Measurements from ENCODE around the gene CCNY.
"Not testable (repeated sequence)": the region's sequence is repeated elsewhere in the genome, so short reads cannot be mapped to it uniquely, and the experiment has no call there.

CCNY gene

GRCh38 chr10:35404077-35404476, 67.8 kb downstream of the CCNY start:
- not testable (repeated sequence) for DNase-seq (ENCODE audit: low spot score)

GRCh38 chr10:35406003-35406630, 69.8 kb downstream of the CCNY start:
- DNase-seq (ENCODE audit: low spot score) = not testable (repeated sequence)

DNA sequence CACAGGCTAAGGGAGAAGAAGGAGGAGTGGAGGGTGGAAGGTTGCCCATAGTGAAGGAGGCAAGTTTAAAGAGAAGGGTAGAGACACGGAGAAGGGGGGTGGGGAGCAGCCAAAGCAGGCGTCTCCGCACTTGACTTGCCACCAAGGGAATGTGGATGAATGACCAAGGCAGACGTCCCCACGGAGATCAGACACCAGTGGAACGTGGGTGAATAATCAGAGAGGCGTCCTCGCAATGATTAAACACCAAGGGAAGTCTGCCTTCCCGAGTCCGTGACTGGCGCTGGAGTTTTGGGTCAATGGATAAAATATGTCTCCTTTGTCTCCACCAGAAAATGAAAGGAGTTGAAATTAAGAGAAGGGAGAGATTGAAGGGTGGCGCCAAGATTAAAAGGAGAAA, 71.4 kb downstream of the CCNY start:
- DNase-seq (ENCODE audit: low spot score) = not testable (repeated sequence)

- DNase-seq (ENCODE audit: low spot score) = no peak
Observed at GRCh38 chr10:35409094-35409582, 72.8 kb downstream of the CCNY start.

DNA sequence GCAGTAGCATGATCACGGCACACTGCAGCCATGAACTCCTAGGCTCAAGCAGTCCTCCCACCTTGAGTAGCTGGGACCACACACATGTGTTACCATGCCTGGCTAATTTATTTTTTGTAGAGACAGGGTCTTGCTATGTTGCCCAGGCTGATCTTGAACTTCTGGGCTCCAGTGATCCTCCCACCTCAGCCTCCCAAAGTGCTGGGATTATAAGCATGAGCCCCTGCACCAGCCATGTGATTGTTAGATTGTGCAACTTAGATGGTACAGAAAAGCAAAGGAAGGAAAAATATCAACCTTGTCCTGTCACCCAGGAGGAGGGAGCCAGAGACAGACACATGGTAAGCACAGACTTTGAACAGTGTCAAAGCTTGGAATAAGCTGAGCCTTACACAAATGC, 73.5 kb downstream of the CCNY start:
- DNase-seq (ENCODE audit: low spot score) = no peak

DNA sequence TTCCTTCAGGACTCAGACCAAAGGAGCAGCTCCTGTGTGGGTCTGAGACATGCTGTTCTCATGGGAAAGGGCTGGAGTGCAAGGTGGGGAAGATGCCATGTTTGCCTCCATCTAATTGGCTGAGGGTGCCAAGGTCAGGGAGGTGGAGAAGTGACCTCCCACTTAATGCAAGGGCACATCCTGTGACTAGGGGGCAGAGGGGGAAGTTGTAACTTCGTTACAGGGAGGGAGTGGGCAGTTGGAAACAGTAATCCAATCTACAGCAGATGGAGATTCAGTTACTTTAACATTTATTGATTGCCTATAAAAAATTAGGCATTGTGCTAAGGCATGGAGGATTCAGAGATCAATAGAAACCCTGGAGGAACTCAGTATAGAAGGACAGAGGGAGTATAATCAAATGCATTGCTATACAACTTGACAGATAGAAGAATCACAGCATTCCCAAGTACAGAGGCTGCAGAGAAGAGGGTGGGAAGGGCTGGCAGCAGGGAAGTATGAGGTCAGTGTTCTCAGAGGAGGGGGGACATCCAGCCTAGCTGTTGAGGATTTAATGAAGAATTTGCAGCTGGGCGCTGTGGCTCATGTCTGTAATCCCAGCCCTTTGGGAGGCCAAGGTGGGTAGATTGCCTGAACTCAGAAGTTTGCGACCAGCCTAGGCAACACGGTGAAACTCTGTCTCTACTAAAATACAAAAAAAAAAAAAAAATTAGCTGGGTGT, 75.9 kb downstream of the CCNY start:
- DNase-seq (ENCODE audit: low spot score) = no peak

GRCh38 chr10:35412900-35413491, 76.7 kb downstream of the CCNY start:
- DNase-seq (ENCODE audit: low spot score) = no peak

GRCh38 chr10:35413985-35414861, 77.9 kb downstream of the CCNY start:
- no peak for DNase-seq (ENCODE audit: low spot score)

DNA sequence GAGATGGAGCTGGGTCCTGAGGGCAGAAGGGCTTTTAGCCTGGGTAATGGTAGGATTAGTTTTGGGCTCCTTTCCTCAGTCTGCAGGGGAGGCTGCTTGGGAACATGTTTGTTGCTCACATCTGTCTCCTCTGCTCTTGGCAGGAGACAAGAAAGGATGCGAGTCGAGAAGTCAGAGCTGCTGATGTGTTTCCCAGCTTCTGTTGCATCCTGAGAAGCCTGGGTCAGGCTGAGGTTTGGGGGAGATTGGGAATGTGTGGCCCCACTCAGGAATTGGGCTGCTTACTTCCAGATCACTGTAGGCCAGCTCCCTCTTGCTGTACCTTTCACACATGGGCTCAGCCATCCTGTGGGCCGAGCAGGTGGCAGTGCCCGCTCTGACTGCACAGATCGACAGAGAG, 79.2 kb downstream of the CCNY start:
- no peak for DNase-seq (ENCODE audit: low spot score)

- peak; percentile 25 for DNase-seq (ENCODE audit: low spot score)
Observed at GRCh38 chr10:35416619-35417312, 80.5 kb downstream of the CCNY start.

GRCh38 chr10:35417313-35417625, 81.0 kb downstream of the CCNY start:
- no peak for DNase-seq (ENCODE audit: low spot score)

GRCh38 chr10:35417795-35418194, 81.5 kb downstream of the CCNY start:
- DNase-seq (ENCODE audit: low spot score) = no peak

DNA sequence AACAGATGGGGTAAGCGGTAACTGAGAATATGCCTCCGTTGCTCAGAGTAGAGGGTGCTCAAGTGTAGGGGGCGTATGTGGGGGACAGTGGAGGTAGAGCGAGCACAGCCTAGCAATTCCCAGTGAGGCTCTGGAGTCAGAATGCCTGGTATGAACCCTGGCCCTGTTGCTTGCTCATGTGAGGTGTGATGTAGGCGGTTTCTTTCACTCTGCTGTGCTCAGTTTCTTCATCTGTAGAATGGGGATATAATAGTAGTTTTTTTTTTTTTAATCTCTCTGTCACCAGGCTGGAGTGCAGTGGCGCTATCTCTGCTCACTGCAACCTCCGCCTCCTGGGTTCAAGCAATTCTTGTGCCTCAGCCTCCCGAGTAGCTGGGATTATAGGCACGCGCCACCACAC, 82.3 kb downstream of the CCNY start:
- DNase-seq (ENCODE audit: low spot score) = not testable (repeated sequence)

GRCh38 chr10:35420044-35420443, 83.7 kb downstream of the CCNY start:
- DNase-seq (ENCODE audit: low spot score) = no peak

GRCh38 chr10:35420827-35421552, 84.7 kb downstream of the CCNY start:
- no peak for DNase-seq (ENCODE audit: low spot score)

DNA sequence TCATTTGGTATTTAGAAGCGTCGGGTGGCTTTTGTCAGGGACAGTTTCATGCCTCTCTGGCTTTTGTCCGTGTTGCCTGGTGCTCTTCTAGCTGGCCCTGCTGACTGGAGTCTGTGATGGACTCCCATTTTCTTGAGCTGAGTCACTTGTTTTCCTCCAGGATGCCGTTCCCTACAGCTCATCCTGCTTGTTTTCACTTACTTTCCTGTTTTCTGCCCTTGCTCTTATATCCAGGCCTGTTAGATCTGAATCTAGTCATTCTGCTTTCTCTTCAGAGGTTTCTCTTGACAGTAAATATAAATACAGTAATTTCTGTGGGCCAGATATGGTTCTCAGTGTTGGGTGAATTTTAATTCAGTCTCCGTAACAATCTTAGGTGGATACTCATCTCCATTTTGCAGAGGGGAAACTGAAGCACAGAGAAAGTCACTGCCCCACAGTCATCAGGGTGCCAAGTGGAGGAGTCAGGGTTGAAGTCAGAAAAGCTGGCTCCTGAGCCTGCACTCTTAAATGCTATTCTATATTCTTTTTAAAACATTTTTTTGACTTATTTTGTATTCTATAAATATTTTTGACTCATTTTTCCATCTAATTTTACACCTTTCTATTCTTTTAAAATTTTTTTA, 85.4 kb downstream of the CCNY start:
- DNase-seq (ENCODE audit: low spot score) = no peak

GRCh38 chr10:35422228-35422627, 85.9 kb downstream of the CCNY start:
- no peak for DNase-seq (ENCODE audit: low spot score)

GRCh38 chr10:35423505-35424306, 87.4 kb downstream of the CCNY start:
- DNase-seq (ENCODE audit: low spot score) = no peak

GRCh38 chr10:35424680-35425285, 88.5 kb downstream of the CCNY start:
- no peak for DNase-seq (ENCODE audit: low spot score)
